BJ (cell line): ENCODE data around the gene SRRM5. TPM values are rescaled to one million over a fixed set of nuclear protein-coding genes. Genes with fewer than 3 reads are reported as not detected.
"Not testable (repeated sequence)": the region's sequence is repeated elsewhere in the genome, so short reads cannot be mapped to it uniquely, and the experiment has no call there.

ENCODE experiments used
- CTCF ChIA-PET: fragments of 350-600 bp; formaldehyde crosslinking; extraction: SDS; loops from one replicate; lab custom pipeline; 2021; ENCODE audit warnings: antibody characterized with exemption, inconsistent platforms; lab: Yijun Ruan, JAX
- POLR2A ChIA-PET: fragments of 300-600 bp; sonication (Branson Sonifier 250); formaldehyde crosslinking; extraction: SDS; loops from one replicate; lab custom pipeline; 2021; ENCODE audit warnings: antibody characterized with exemption; lab: Charles Lee
- DNase-seq: peaks from one replicate; pipeline ENCODE4 v3.0.0-alpha.2; 2011; ENCODE audit warnings: low read depth
- H3K27me3 ChIP-seq: 2 replicates; pipeline ENCODE4 v1.6.0; 2011; ENCODE audit warnings: low read length; ENCODE audit not compliant: control insufficient read depth, insufficient read depth
- H3K36me3 ChIP-seq: 2 replicates; pipeline ENCODE4 v1.5.1; 2011; ENCODE audit warnings: low read length; ENCODE audit not compliant: control insufficient read depth, insufficient read depth
- H3K4me3 ChIP-seq: 2 replicates; pipeline ENCODE4 v1.5.1; 2011; ENCODE audit warnings: low read depth, mild to moderate bottlenecking, control low read depth, low read length
- polyA plus RNA-seq: library from polyadenylated mRNA; depleted of rRNA; stranded (reverse); fragments of >200 nt; gene quantifications from 2 replicates; pipeline ENCODE4 v1.2.3, GENCODE V29; 2011
- TF ChIP-seq, protein P1 (sequence below): IDR thresholded peaks from 2 replicates; pipeline ENCODE4 v1.5.1; 2011; ENCODE audit warnings: low read depth, mild to moderate bottlenecking, control low read depth, inconsistent platforms, low read length, moderate library complexity; ENCODE audit not compliant: insufficient read depth

SRRM5 gene
- polyA plus RNA-seq, 1 experiment = 0.04 TPM

DNA sequence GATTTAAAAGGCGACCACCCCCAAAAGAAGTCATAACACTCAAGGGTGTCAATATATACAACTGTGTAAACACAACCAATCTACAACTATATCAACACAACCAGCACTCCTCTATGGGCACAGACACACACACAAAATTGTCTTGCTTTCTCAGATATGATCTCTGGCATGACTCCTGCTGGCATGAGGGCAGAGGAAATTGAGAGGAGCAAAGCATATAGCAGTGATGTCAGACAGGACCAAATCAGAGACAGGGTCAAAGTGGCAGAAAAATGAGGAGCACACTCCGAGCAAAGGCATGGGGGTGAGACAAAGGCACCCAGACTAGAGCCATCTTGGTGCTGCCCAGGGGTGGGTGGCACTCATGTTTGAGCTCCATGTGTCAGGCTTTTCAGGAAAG lies 25.5 kb upstream of the SRRM5 start:
- no peaks in the 10 kb centered on the region for H3K27me3 ChIP-seq
- CTCF ChIA-PET = interaction anchor here (0.5 to 0.7 kb wide), 2 partner anchors 25 to 64 kb away, joined by 3 read pairs; no protein-coding TSS in a partner anchor
- H3K4me3 ChIP-seq = no peak overlapping the region
- DNase-seq = no peak
- peaks cover 11% of the 10 kb centered on the region for H3K36me3 ChIP-seq
- POLR2A ChIA-PET = no interaction called here
- TF ChIP-seq, protein P1, sequence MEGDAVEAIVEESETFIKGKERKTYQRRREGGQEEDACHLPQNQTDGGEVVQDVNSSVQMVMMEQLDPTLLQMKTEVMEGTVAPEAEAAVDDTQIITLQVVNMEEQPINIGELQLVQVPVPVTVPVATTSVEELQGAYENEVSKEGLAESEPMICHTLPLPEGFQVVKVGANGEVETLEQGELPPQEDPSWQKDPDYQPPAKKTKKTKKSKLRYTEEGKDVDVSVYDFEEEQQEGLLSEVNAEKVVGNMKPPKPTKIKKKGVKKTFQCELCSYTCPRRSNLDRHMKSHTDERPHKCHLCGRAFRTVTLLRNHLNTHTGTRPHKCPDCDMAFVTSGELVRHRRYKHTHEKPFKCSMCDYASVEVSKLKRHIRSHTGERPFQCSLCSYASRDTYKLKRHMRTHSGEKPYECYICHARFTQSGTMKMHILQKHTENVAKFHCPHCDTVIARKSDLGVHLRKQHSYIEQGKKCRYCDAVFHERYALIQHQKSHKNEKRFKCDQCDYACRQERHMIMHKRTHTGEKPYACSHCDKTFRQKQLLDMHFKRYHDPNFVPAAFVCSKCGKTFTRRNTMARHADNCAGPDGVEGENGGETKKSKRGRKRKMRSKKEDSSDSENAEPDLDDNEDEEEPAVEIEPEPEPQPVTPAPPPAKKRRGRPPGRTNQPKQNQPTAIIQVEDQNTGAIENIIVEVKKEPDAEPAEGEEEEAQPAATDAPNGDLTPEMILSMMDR = no peak

- CTCF ChIA-PET, POLR2A ChIA-PET, DNase-seq: not testable (repeated sequence)
Measured at GRCh38 chr19:43587029-43587428, 24.9 kb upstream of the SRRM5 start.

GRCh38 chr19:43589277-43589676 lies 22.6 kb upstream of the SRRM5 start:
- no peak for DNase-seq
- Histone ChIP-seq H3K36me3 (peaks cover 20% of the 10 kb centered on the region), H3K4me3 (no peak overlapping the region), H3K27me3 (no peaks in the 10 kb centered on the region)
- POLR2A ChIA-PET = no interaction called here
- CTCF ChIA-PET = interaction anchor here (0.7 to 1.4 kb wide), 3 partner anchors 17 to 54 kb away, joined by 3 read pairs; no protein-coding TSS in a partner anchor
- TF ChIP-seq, protein P1 = no peak

More at GRCh38 chr19:43587029-43587428, 24.9 kb upstream of the SRRM5 start:
- H3K27me3 ChIP-seq, H3K4me3 ChIP-seq: not testable (repeated sequence)
- H3K36me3 ChIP-seq = peaks cover 11% of the 10 kb centered on the region

- no peak overlapping the region for H3K4me3 ChIP-seq
- no peaks in the 10 kb centered on the region for H3K27me3 ChIP-seq
- ChIA-PET CTCF (interaction anchor here (1.0 to 1.4 kb wide), 2 partner anchors 17 to 34 kb away, joined by 3 read pairs; no protein-coding TSS in a partner anchor), POLR2A (no interaction called here)
- TF ChIP-seq, protein P1 = no peak
- H3K36me3 ChIP-seq = peaks cover 20% of the 10 kb centered on the region
- DNase-seq = no peak
Measured at GRCh38 chr19:43589678-43590077, 22.2 kb upstream of the SRRM5 start.

DNA sequence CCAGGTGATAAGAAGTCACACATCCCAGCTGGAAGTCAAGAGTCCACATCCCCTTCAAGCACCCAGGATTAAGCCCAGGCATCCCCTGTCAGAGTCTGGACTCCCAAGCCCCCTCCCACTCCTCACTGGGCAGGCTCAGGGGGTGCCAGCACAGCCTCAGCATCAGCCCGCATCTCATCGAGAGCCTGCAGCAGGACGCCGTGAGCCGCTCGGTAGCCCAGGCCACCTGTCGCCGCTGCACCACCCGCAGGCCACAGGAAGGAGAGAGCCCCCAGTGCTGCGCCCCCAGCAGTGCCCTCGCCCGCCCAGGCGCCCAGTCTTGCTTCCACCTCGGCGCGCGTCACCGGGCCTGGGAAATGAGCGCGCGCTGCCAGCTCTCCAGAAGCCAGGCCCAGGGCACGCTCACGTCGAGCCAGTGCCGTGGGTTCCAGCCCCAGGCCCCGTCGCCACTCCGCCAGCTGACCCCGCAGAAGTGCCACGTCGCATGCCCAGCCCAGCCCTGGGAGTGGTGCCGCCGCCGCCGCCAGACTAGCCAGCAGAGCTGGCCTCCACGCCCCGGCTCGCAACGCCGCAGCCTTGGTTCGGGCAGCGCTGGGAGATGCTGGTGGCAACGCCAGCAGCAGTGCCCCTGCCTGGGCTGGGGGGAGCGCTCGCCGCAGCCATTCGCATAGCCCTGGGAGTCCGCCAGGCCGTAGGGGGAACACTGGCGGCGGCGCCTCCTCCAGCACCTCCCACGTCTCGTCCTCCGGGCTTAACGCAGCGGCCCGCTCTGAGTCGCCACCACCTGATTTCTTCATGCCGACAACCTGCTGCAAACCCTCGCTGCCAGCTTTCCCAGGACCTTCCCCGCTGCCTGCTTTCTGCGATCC lies 19.8 kb upstream of the SRRM5 start:
- CTCF ChIA-PET = interaction anchor here (1.5 kb wide), 1 partner anchor 193 kb away, joined by 4 read pairs; no protein-coding TSS in a partner anchor
- H3K36me3 ChIP-seq = peaks cover 20% of the 10 kb centered on the region

More for the DNA sequence above, 19.8 kb upstream of the SRRM5 start:
- Histone ChIP-seq H3K4me3 (no peak overlapping the region), H3K27me3 (no peaks in the 10 kb centered on the region)
- TF ChIP-seq, protein P1 = no peak
- POLR2A ChIA-PET = no interaction called here
- no peak for DNase-seq
